ENCODE measurements around the gene KHDC1.
"Not testable (repeated sequence)": the region's sequence is repeated elsewhere in the genome, so short reads cannot be mapped to it uniquely, and the experiment has no call there.

KHDC1 gene

GRCh38 chr6:73248192-73248903 is 14.6 kb downstream of the KHDC1 start:
- no peak for DNase-seq

GRCh38 chr6:73242001-73242400 is 21.0 kb downstream of the KHDC1 start:
- no peak for DNase-seq

- no peak for DNase-seq
Measured at GRCh38 chr6:73240730-73241129, 22.3 kb downstream of the KHDC1 start.

- no peak for DNase-seq
Measured at GRCh38 chr6:73236144-73236750, 26.7 kb downstream of the KHDC1 start.

GRCh38 chr6:73234733-73235132 is 28.3 kb downstream of the KHDC1 start:
- DNase-seq, result no peak

- DNase-seq, result not testable (repeated sequence)
Measured at GRCh38 chr6:73233971-73234370, 29.0 kb downstream of the KHDC1 start.

GRCh38 chr6:73233048-73233447 is 29.9 kb downstream of the KHDC1 start:
- no peak for DNase-seq

- DNase-seq, result no peak
Measured at GRCh38 chr6:73231986-73232391, 31.0 kb downstream of the KHDC1 start.

GRCh38 chr6:73227606-73228255 is 35.3 kb downstream of the KHDC1 start:
- DNase-seq, result no peak

- no peak for DNase-seq
Measured at GRCh38 chr6:73225396-73225795, 37.6 kb downstream of the KHDC1 start, which contains the start of gene KHDC1L. Gene KHDC1L, minus strand, starts transcription at chr6:73225496. Its CDS starts 88 bp downstream, at chr6:73225408.

- DNase-seq, result no peak
Measured at GRCh38 chr6:73216859-73217258, 46.1 kb downstream of the KHDC1 start.

- no peak for DNase-seq
Measured at GRCh38 chr6:73209117-73209516, 53.9 kb downstream of the KHDC1 start.

- DNase-seq, result no peak
Measured at GRCh38 chr6:73207221-73207837, 55.7 kb downstream of the KHDC1 start.

GRCh38 chr6:73204252-73204651 is 58.7 kb downstream of the KHDC1 start:
- DNase-seq, result no peak

- DNase-seq, result no peak
Measured at GRCh38 chr6:73203098-73203497, 59.9 kb downstream of the KHDC1 start.

- no peak for DNase-seq
Measured at GRCh38 chr6:73200735-73201134, 62.3 kb downstream of the KHDC1 start.

- no peak for DNase-seq
Measured at GRCh38 chr6:73200247-73200646, 62.7 kb downstream of the KHDC1 start.

GRCh38 chr6:73194744-73195143 is 68.3 kb downstream of the KHDC1 start:
- DNase-seq, result no peak

- not testable (repeated sequence) for DNase-seq
Measured at GRCh38 chr6:73193302-73193701, 69.7 kb downstream of the KHDC1 start.
